ENCODE measurements around the gene LCN9.
"Not testable (repeated sequence)": the region's sequence is repeated elsewhere in the genome, so short reads cannot be mapped to it uniquely, and the experiment has no call there.

LCN9 gene

GRCh38 chr9:135632841-135633240 lies 30.3 kb upstream of the LCN9 start:
- Mint-ChIP-seq H3K27me3 (ENCODE audit: low read depth) (no peaks in the 10 kb centered on the region), H3K36me3 (ENCODE audit: low read depth) (no peaks in the 10 kb centered on the region), H3K4me3 (no peak overlapping the region), H3K9me3 (peaks cover 9% of the 10 kb centered on the region), H3K4me1 (ENCODE audit: low read depth) (no peaks in the 10 kb centered on the region), H3K27ac (no peak overlapping the region)

DNA sequence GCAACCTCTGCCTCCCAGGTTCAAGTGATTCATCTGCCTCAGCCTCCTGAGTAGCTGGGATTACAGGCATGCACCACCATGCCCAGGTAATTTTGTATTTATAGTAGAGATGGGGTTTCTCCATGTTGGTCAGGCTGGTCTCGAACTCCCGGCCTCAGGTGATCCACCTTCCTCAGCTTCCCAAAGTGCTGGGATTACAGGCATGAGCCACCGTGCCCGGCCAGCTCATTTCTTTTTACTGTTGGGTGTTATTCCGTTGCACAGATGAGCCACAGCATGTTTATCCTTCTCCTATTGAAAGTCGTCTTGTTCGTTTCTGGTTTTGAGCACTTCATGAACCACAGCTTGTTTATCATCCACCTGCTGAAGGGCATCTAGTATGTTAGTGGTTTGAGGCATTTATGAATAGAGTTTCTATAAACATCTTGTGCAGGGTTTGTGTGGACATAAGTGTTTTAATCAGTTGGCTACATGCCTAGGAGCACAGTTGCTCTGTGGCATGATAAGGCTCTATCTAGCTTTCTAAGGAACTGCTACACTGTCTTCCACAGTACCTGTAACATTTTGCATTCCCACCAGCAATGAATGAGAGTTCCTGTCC lies 26.1 kb upstream of the LCN9 start:
- H3K27ac Mint-ChIP-seq; H3K4me1 Mint-ChIP-seq (ENCODE audit: low read depth); H3K36me3 Mint-ChIP-seq (ENCODE audit: low read depth); H3K27me3 Mint-ChIP-seq (ENCODE audit: low read depth); H3K9me3 Mint-ChIP-seq; H3K4me3 Mint-ChIP-seq: not testable (repeated sequence)

DNA sequence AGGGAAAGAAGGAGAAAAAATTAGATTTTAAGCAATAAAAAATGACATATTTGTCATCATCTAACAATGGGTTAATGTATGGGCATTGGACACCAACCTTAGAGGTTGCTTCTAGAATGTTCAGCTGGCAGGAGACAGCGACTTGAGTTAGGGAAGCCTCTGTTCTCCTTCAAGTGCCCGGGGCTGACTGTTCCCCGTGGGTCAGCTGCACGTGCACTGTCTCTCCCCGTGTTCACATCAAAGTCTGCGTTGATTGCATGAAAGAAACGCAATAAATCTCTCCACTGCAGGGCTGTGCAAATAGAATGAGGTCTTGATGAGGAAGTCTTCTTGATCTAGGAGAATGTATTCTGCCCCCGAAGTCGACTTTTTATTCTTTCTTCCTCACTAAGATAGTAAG lies 23.9 kb upstream of the LCN9 start, which contains the start of gene GLT6D1:
TSS of gene GLT6D1 (minus strand) at position 345 of the 400 bp plus-strand sequence. CDS start 353 bp downstream, outside the sequence.
- H3K36me3 Mint-ChIP-seq (ENCODE audit: low read depth), result no peaks in the 10 kb centered on the region
- H3K9me3 Mint-ChIP-seq, result peaks cover 14% of the 10 kb centered on the region
- H3K4me3 Mint-ChIP-seq, result no peak within 1 kb of the TSS
- no peaks in the 10 kb centered on the region for H3K27me3 Mint-ChIP-seq (ENCODE audit: low read depth)
- H3K27ac Mint-ChIP-seq, result no peak within 1 kb of the TSS
- no peaks in the 10 kb centered on the region for H3K4me1 Mint-ChIP-seq (ENCODE audit: low read depth)

- H3K27me3 Mint-ChIP-seq (ENCODE audit: low read depth), result no peaks in the 10 kb centered on the region
- H3K9me3 Mint-ChIP-seq, result peaks cover 29% of the 10 kb centered on the region
- H3K36me3 Mint-ChIP-seq (ENCODE audit: low read depth), result no peaks in the 10 kb centered on the region
- H3K4me1 Mint-ChIP-seq (ENCODE audit: low read depth), result no peaks in the 10 kb centered on the region
- no peak overlapping the region for H3K4me3 Mint-ChIP-seq
- no peak overlapping the region for H3K27ac Mint-ChIP-seq
These were observed 22.1 kb upstream of the LCN9 start for GRCh38 chr9:135641047-135641446.

- Mint-ChIP-seq H3K4me1 (ENCODE audit: low read depth) (no peaks in the 10 kb centered on the region), H3K36me3 (ENCODE audit: low read depth) (no peaks in the 10 kb centered on the region), H3K27ac (no peak overlapping the region), H3K9me3 (peaks cover 34% of the 10 kb centered on the region), H3K27me3 (ENCODE audit: low read depth) (no peaks in the 10 kb centered on the region), H3K4me3 (no peak overlapping the region)
These were observed 21.4 kb upstream of the LCN9 start for GRCh38 chr9:135641745-135642144.

- Mint-ChIP-seq H3K27ac (no peak overlapping the region), H3K4me3 (no peak overlapping the region), H3K9me3 (peaks cover 55% of the 10 kb centered on the region), H3K4me1 (ENCODE audit: low read depth) (no peaks in the 10 kb centered on the region), H3K27me3 (ENCODE audit: low read depth) (no peaks in the 10 kb centered on the region), H3K36me3 (ENCODE audit: low read depth) (no peaks in the 10 kb centered on the region)
These were observed 18.4 kb upstream of the LCN9 start for GRCh38 chr9:135644631-135645218.

GRCh38 chr9:135647884-135648283 lies 15.2 kb upstream of the LCN9 start:
- Mint-ChIP-seq H3K27ac (no peak overlapping the region), H3K27me3 (ENCODE audit: low read depth) (no peaks in the 10 kb centered on the region), H3K9me3 (peaks cover 60% of the 10 kb centered on the region), H3K4me1 (ENCODE audit: low read depth) (no peaks in the 10 kb centered on the region), H3K36me3 (ENCODE audit: low read depth) (no peaks in the 10 kb centered on the region), H3K4me3 (no peak overlapping the region)

GRCh38 chr9:135648494-135649410 lies 14.4 kb upstream of the LCN9 start:
- Mint-ChIP-seq H3K36me3 (ENCODE audit: low read depth) (no peaks in the 10 kb centered on the region), H3K27ac (no peak overlapping the region), H3K27me3 (ENCODE audit: low read depth) (no peaks in the 10 kb centered on the region), H3K9me3 (peaks cover 53% of the 10 kb centered on the region), H3K4me3 (no peak overlapping the region), H3K4me1 (ENCODE audit: low read depth) (no peaks in the 10 kb centered on the region)

- no peaks in the 10 kb centered on the region for H3K27me3 Mint-ChIP-seq (ENCODE audit: low read depth)
- no peak overlapping the region for H3K27ac Mint-ChIP-seq
- no peaks in the 10 kb centered on the region for H3K36me3 Mint-ChIP-seq (ENCODE audit: low read depth)
- H3K9me3 Mint-ChIP-seq, result peaks cover 48% of the 10 kb centered on the region
- H3K4me3 Mint-ChIP-seq, result no peak overlapping the region
- no peaks in the 10 kb centered on the region for H3K4me1 Mint-ChIP-seq (ENCODE audit: low read depth)
These were observed 13.6 kb upstream of the LCN9 start for GRCh38 chr9:135649508-135649907.

DNA sequence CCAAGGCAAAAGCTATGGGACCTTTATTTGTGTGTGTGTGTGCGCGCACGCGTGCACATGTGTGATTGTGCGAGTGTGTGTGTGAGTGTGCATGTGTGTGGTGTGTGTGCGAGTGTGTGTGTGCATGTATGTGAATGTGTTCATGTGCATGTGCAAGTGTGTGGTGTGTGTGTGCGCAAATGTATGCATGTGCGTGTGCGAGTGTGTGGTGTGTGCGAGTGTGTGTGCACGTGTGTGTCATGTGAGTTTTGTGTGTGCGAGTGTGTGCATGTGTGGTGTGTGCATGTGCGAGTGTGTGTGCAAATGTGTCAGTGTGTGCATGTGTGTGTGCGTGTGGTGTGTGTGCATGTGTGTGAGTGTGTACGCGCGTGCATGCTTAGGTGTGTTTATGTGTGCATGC lies 12.7 kb upstream of the LCN9 start:
- Mint-ChIP-seq H3K4me3 (no peak overlapping the region), H3K27me3 (ENCODE audit: low read depth) (no peaks in the 10 kb centered on the region), H3K4me1 (ENCODE audit: low read depth) (no peaks in the 10 kb centered on the region), H3K9me3 (peaks cover 39% of the 10 kb centered on the region), H3K36me3 (ENCODE audit: low read depth) (no peaks in the 10 kb centered on the region), H3K27ac (no peak overlapping the region)

- H3K36me3 Mint-ChIP-seq (ENCODE audit: low read depth), result no peaks in the 10 kb centered on the region
- H3K4me1 Mint-ChIP-seq (ENCODE audit: low read depth), result no peaks in the 10 kb centered on the region
- H3K27ac Mint-ChIP-seq, result no peak overlapping the region
- no peaks in the 10 kb centered on the region for H3K27me3 Mint-ChIP-seq (ENCODE audit: low read depth)
- no peak overlapping the region for H3K4me3 Mint-ChIP-seq
- H3K9me3 Mint-ChIP-seq, result peaks cover 3% of the 10 kb centered on the region
These were observed 7.8 kb upstream of the LCN9 start for GRCh38 chr9:135655317-135655716.

DNA sequence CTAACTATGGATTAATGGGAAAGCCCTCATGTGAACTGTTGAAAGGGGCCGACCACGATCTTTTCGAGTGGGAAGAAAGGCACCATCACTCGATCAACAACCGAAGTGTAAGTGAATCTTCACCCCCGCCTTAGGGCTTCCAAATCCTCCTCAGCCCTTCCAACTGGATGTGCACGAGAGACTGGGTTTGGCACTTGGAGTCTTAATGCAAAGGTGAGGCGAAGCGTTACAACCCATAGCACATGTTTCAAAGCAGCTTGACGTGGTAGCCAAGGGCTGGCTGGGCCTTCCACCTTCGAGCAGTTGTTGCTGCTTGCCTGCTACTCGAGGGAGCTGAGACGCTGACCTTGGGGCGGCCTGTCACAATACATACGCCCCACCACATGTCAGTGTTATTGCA lies 5.7 kb upstream of the LCN9 start:
- Mint-ChIP-seq H3K27ac (no peak overlapping the region), H3K36me3 (ENCODE audit: low read depth) (no peaks in the 10 kb centered on the region), H3K4me1 (ENCODE audit: low read depth) (no peaks in the 10 kb centered on the region), H3K9me3 (no peaks in the 10 kb centered on the region), H3K27me3 (ENCODE audit: low read depth) (no peaks in the 10 kb centered on the region), H3K4me3 (no peak overlapping the region)

DNA sequence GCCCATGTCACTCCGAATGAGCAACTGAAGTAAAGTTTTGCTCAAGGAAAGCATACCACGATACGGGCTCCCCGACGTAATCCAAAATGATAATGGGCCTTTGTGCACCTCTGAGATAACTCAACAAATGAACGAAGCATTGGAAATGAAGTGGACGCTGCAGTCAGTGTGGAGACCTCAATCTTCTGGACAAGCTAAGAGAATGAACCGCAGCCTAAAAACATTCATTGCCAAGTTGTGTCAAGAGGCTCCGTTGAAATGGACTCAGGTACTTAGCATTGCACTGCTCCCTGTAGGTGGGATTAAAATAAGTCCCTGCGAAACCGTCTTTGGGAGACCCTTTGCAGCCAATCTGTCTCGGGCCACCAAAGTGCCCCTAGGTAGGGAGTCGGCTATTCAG lies 3.9 kb upstream of the LCN9 start:
- H3K27me3 Mint-ChIP-seq (ENCODE audit: low read depth), result no peaks in the 10 kb centered on the region
- H3K4me1 Mint-ChIP-seq (ENCODE audit: low read depth), result no peaks in the 10 kb centered on the region
- no peaks in the 10 kb centered on the region for H3K36me3 Mint-ChIP-seq (ENCODE audit: low read depth)
- H3K27ac Mint-ChIP-seq, result no peak overlapping the region
- H3K9me3 Mint-ChIP-seq, result no peaks in the 10 kb centered on the region
- no peak overlapping the region for H3K4me3 Mint-ChIP-seq

DNA sequence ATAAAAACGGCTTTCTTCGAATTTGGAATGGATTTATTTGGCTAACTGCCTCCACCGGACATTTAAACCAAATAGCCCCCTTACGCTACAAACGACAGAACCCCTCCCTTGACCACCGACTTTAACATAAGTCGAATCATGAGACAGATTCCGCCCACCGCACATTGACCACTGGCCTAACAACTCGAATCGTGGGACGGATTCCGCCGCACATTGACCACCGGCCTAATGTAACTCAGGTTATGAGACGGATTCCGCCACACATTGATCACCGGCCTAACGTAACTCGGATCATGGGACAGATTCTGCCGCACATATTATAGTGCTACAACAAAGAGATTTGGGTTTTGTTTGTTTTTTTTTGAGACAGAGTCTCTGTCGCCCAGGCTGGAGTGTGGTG lies 2.7 kb upstream of the LCN9 start:
- Mint-ChIP-seq H3K27ac (no peak overlapping the region), H3K36me3 (ENCODE audit: low read depth) (no peaks in the 10 kb centered on the region), H3K4me3 (no peak overlapping the region), H3K4me1 (ENCODE audit: low read depth) (no peaks in the 10 kb centered on the region), H3K27me3 (ENCODE audit: low read depth) (no peaks in the 10 kb centered on the region), H3K9me3 (no peaks in the 10 kb centered on the region)

All from T-helper 1 cell treated with Interleukin-12 subunit alpha and Interleukin-12 subunit beta and Interleukin-4 antibody, amounts not matched to agents 30 μg/mL and 1 μg/mL, for 36 hours (primary cell).